Cardiac muscle cell (in vitro differentiated cells and primary cell): ENCODE measurements around the gene SNCAIP. TPM values are rescaled to one million over a fixed set of nuclear protein-coding genes. Genes with fewer than 3 reads are reported as not detected.
"Not testable (repeated sequence)": the region's sequence is repeated elsewhere in the genome, so short reads cannot be mapped to it uniquely, and the experiment has no call there.

ENCODE experiments used
- DNase-seq, 2 donors: peaks; one replicate each; pipeline versions ENCODE4 v3.0.0 to v3.0.0-alpha.2; 2010 to 2017; ENCODE audit warnings: low read depth in 1 of 2, low spot score in 1 of 2
- H3K27ac ChIP-seq: fragments of 200-600 bp; sonication (generic); 2 replicates; pipeline ENCODE4 v1.5.1; 2016
- H3K27me3 ChIP-seq: fragments of 200-600 bp; sonication (generic); 2 replicates; pipeline ENCODE4 v1.6.0; 2016; ENCODE audit warnings: control low read depth
- H3K36me3 ChIP-seq: fragments of 200-600 bp; sonication (generic); 2 replicates; pipeline ENCODE4 v1.5.1; 2016; ENCODE audit warnings: control low read depth
- H3K4me1 ChIP-seq: fragments of 200-600 bp; sonication (generic); 2 replicates; pipeline ENCODE4 v1.8.1; 2017; ENCODE audit warnings: low read depth, mild to moderate bottlenecking, mixed run types
- H3K4me3 ChIP-seq: fragments of 200-600 bp; sonication (generic); 2 replicates; pipeline ENCODE4 v1.5.1; 2016; ENCODE audit warnings: mild to moderate bottlenecking
- H3K9me3 ChIP-seq: fragments of 200-600 bp; sonication (generic); 2 replicates; pipeline ENCODE4 v1.5.1; 2017; ENCODE audit warnings: low read depth, mild to moderate bottlenecking, control low read depth
- CTCF ChIP-seq: IDR thresholded peaks from 2 replicates; pipeline ENCODE4 v1.5.1; 2012; ENCODE audit warnings: low read depth, mild to moderate bottlenecking, low read length
- polyA plus RNA-seq: library from polyadenylated mRNA; unstranded; fragments of >200 nt; fragmentation: Nextera tagmentation; extraction: Ambion mirVana; gene quantifications from 2 replicates; pipeline ENCODE4 v1.2.1, GENCODE V29; 2016
- total RNA-seq: library from RNA; depleted of rRNA; stranded (reverse); fragments of >200 nt; gene quantifications from 2 replicates; pipeline ENCODE4 v1.2.3, GENCODE V29; 2016

Gene SNCAIP
- total and polyA plus RNA-seq, 2 experiments from 2014 or later: 9.0 to 14.1 TPM

GRCh38 chr5:122375801-122376200 is 63.8 kb downstream of the SNCAIP start:
- DNase-seq: no peak
- no peaks in the 10 kb centered on the region for H3K9me3 ChIP-seq
- no peak for TF ChIP-seq CTCF
- H3K27me3 ChIP-seq: no peaks in the 10 kb centered on the region
- H3K27ac ChIP-seq: no peak overlapping the region
- H3K36me3 ChIP-seq: no peaks in the 10 kb centered on the region
- H3K4me3 ChIP-seq: no peak overlapping the region
- peaks cover 3% of the 10 kb centered on the region for H3K4me1 ChIP-seq

GRCh38 chr5:122376250-122376649 is 64.2 kb downstream of the SNCAIP start:
- H3K4me1 ChIP-seq: peaks cover 3% of the 10 kb centered on the region

DNA sequence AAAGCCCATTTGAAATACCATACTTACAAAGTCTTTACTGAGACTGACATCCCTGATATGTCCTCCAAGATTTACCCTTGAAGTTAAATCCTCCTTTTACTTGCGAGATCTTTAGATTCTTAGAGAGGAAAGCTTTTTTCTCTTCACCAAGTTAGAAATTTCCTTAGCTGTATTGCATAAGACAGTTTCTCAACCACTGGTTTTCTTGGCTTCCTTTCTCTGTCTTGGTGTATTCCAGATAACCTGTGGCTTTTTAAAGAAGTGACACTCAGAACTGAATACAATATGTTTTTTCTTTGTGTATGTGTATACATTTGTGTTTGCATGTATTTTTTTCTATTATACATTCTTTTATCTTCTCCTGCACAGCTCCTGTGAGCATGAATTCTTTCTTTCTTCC is 65.0 kb downstream of the SNCAIP start:
- H3K27ac ChIP-seq: no peak overlapping the region
- no peaks in the 10 kb centered on the region for H3K36me3 ChIP-seq
- no peak overlapping the region for H3K4me3 ChIP-seq
- DNase-seq: peak in 1 of 2 donors; percentile 78
- TF ChIP-seq CTCF: no peak
- H3K9me3 ChIP-seq: no peaks in the 10 kb centered on the region
- peaks cover 3% of the 10 kb centered on the region for H3K4me1 ChIP-seq
- no peaks in the 10 kb centered on the region for H3K27me3 ChIP-seq

More at GRCh38 chr5:122376250-122376649, 64.2 kb downstream of the SNCAIP start:
- Histone ChIP-seq H3K36me3 (no peaks in the 10 kb centered on the region), H3K4me3 (no peak overlapping the region), H3K27ac (no peak overlapping the region), H3K27me3 (no peaks in the 10 kb centered on the region), H3K9me3 (no peaks in the 10 kb centered on the region)
- no peak for TF ChIP-seq CTCF
- DNase-seq: no peak

GRCh38 chr5:122382938-122383337 is 70.9 kb downstream of the SNCAIP start:
- not testable (repeated sequence) for H3K36me3 ChIP-seq, H3K27ac ChIP-seq, H3K4me3 ChIP-seq, H3K27me3 ChIP-seq, H3K4me1 ChIP-seq, H3K9me3 ChIP-seq, DNase-seq

- DNase-seq: no peak
- H3K27me3 ChIP-seq: no peaks in the 10 kb centered on the region
- no peaks in the 10 kb centered on the region for H3K4me1 ChIP-seq
- no peaks in the 10 kb centered on the region for H3K36me3 ChIP-seq
- TF ChIP-seq CTCF: no peak
- H3K4me3 ChIP-seq: no peak overlapping the region
- H3K27ac ChIP-seq: no peak overlapping the region
- no peaks in the 10 kb centered on the region for H3K9me3 ChIP-seq
Measured at GRCh38 chr5:122384739-122385235, 72.8 kb downstream of the SNCAIP start.

DNA sequence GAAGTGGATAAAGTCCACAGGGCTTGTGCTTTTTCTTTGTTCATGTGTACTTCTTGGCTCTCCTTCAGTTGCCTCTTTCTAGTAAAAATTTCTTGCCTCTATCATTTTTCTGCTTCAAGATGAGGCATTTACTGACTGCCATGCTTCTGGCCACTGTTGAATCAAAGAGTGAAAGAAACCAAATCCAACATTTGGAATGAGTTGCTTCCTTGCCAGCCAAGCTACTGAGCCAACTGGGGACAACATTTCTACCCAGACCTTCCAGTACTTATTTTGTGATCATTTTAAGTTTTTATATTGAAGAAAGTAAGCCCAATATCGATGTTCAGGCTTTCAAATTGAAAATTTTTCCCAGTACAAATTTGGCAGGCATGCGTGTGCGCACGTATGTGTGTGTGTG is 73.2 kb downstream of the SNCAIP start:
- no peaks in the 10 kb centered on the region for H3K36me3 ChIP-seq
- no peak overlapping the region for H3K27ac ChIP-seq
- no peak for TF ChIP-seq CTCF
- H3K4me3 ChIP-seq: no peak overlapping the region
- H3K27me3 ChIP-seq: no peaks in the 10 kb centered on the region
- peaks cover 5% of the 10 kb centered on the region for H3K4me1 ChIP-seq
- no peaks in the 10 kb centered on the region for H3K9me3 ChIP-seq
- DNase-seq: no peak
